ENCODE measurements around the gene CFAP90.
A peak's percentile ranks its signal among the peaks of the same experiment; 100 is the strongest.

Gene CFAP90

DNA sequence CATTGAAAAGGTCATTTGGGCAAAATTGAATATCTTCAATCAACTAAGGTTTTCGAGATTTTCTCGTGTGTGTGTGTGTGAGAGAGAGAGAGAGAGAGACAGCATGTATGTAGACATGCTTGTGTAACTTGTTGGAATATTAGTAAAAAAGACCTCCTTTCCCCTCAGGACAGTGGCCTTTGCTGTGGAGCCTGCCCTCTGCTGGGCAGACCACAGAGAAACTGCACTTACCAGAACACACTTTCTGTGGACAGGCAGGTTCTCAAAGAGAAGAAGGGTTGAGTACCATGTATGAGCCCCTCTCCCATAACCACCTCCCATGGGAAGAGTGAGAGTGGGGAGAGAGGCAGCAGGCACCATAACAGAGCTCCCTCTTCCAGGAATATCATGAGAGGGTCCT lies 45.6 kb downstream of the CFAP90 start:
- no peak overlapping the region for H2AFZ ChIP-seq (ENCODE audit: low read depth)
- no peaks in the 10 kb centered on the region for H3K4me1 ChIP-seq (ENCODE audit: low read depth, poor library complexity, severe bottlenecking)
- no peak overlapping the region for H3K4me2 ChIP-seq
- no peaks in the 10 kb centered on the region for H4K20me1 ChIP-seq (ENCODE audit: insufficient read depth)
- no peaks in the 10 kb centered on the region for H3K79me2 ChIP-seq (ENCODE audit: insufficient read depth, low read depth)
- H3K27me3 ChIP-seq (ENCODE audit: insufficient read depth, low read depth) = no peaks in the 10 kb centered on the region
- no peak overlapping the region for H3K27ac ChIP-seq
- TF ChIP-seq, protein P1, sequence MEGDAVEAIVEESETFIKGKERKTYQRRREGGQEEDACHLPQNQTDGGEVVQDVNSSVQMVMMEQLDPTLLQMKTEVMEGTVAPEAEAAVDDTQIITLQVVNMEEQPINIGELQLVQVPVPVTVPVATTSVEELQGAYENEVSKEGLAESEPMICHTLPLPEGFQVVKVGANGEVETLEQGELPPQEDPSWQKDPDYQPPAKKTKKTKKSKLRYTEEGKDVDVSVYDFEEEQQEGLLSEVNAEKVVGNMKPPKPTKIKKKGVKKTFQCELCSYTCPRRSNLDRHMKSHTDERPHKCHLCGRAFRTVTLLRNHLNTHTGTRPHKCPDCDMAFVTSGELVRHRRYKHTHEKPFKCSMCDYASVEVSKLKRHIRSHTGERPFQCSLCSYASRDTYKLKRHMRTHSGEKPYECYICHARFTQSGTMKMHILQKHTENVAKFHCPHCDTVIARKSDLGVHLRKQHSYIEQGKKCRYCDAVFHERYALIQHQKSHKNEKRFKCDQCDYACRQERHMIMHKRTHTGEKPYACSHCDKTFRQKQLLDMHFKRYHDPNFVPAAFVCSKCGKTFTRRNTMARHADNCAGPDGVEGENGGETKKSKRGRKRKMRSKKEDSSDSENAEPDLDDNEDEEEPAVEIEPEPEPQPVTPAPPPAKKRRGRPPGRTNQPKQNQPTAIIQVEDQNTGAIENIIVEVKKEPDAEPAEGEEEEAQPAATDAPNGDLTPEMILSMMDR (conservative IDR thresholded peaks at IDR 0.05; ENCODE audit: low read depth, low read length) = peak; percentile 42
- no peak overlapping the region for H3K9ac ChIP-seq
- no peak overlapping the region for H3K4me3 ChIP-seq (IDR thresholded peaks at IDR 0.05; ENCODE audit: insufficient read depth, low read depth, low read length)
- no peaks in the 10 kb centered on the region for H3K36me3 ChIP-seq (ENCODE audit: insufficient read depth)

DNA sequence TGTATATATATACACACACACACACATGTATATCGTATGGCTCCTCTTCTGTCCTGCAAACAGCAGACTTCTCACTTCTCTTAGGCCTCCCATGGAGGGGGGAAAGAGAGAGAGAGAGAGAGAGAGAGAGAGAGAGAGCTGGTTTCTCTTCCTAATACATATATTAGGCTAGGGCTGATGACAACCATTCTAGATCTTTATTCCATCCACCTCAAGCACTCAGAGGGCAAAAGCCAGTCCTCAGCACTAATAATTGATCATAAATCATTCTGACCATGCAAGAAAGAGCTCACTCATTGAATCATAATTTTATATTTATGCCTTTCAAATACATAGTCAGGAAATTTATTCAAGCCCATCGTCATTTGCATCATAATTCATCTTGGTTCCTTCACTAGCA lies 47.0 kb downstream of the CFAP90 start:
- no peaks in the 10 kb centered on the region for H3K4me1 ChIP-seq (ENCODE audit: low read depth, poor library complexity, severe bottlenecking)
- TF ChIP-seq, protein P1 (conservative IDR thresholded peaks at IDR 0.05; ENCODE audit: low read depth, low read length) = no peak
- no peak overlapping the region for H2AFZ ChIP-seq (ENCODE audit: low read depth)
- H3K36me3 ChIP-seq (ENCODE audit: insufficient read depth) = no peaks in the 10 kb centered on the region
- H3K27ac ChIP-seq = no peak overlapping the region
- H3K27me3 ChIP-seq (ENCODE audit: insufficient read depth, low read depth) = no peaks in the 10 kb centered on the region
- H3K9ac ChIP-seq = no peak overlapping the region
- H3K79me2 ChIP-seq (ENCODE audit: insufficient read depth, low read depth) = no peaks in the 10 kb centered on the region
- H3K4me3 ChIP-seq (IDR thresholded peaks at IDR 0.05; ENCODE audit: insufficient read depth, low read depth, low read length) = no peak overlapping the region
- H3K4me2 ChIP-seq = no peak overlapping the region
- H4K20me1 ChIP-seq (ENCODE audit: insufficient read depth) = no peaks in the 10 kb centered on the region

DNA sequence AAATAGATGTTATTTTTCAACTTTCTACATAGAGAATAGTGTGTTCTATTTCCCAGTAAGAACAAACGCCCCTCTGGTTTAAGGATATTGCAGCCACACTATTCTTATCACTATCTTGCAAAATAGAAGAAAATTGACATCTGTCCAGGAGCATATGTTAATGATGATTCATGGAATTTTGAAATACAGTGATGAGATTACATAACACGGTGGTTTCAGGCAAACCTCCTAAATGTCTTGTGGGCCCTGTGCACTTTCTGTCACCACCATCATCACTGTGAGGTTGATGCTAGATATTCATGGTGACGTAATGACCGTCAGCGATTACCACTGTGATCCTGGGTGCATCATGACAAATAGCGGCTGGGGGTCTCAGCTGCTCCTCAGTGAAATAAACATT lies 48.1 kb downstream of the CFAP90 start:
- no peaks in the 10 kb centered on the region for H3K4me1 ChIP-seq (ENCODE audit: low read depth, poor library complexity, severe bottlenecking)
- H3K36me3 ChIP-seq (ENCODE audit: insufficient read depth) = no peaks in the 10 kb centered on the region
- no peaks in the 10 kb centered on the region for H3K79me2 ChIP-seq (ENCODE audit: insufficient read depth, low read depth)
- H3K4me3 ChIP-seq (IDR thresholded peaks at IDR 0.05; ENCODE audit: insufficient read depth, low read depth, low read length) = no peak overlapping the region
- TF ChIP-seq, protein P1 (conservative IDR thresholded peaks at IDR 0.05; ENCODE audit: low read depth, low read length) = no peak
- no peak overlapping the region for H3K4me2 ChIP-seq
- H3K27ac ChIP-seq = no peak overlapping the region
- no peak overlapping the region for H3K9ac ChIP-seq
- no peaks in the 10 kb centered on the region for H3K27me3 ChIP-seq (ENCODE audit: insufficient read depth, low read depth)
- no peaks in the 10 kb centered on the region for H4K20me1 ChIP-seq (ENCODE audit: insufficient read depth)
- H2AFZ ChIP-seq (ENCODE audit: low read depth) = no peak overlapping the region

DNA sequence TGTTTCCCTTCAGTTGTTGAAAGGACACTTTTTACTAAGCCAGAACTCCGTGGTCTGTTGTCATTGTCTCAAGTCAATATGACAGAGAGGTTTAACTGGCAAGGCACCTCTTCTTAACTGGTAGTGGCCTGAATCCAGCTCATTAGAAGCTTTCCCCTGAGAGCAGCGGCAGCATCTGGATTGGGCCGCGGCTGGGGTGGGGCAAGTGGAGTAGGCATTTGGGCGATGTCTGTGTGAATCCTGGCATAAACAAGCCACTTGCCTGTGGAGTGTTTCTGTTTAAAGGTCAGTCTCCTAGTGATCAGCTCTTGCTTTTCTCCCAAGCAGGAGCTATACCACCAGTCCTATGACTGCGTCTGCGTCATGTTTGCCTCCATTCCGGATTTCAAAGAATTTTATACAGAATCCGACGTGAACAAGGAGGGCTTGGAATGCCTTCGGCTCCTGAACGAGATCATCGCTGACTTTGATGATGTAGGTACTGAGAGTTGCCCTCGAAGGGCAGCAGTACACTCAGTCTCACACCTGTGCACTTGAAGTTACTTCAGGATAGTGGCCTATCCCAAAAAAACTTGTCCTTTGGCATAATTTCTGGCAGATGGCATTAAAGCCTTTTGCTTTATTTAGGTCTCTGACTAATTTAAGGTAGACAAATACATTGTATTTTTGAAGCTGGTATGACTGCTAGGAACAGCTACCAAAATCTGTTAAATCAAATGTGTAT lies 48.9 kb downstream of the CFAP90 start:
- H3K4me1 ChIP-seq (ENCODE audit: low read depth, poor library complexity, severe bottlenecking) = no peaks in the 10 kb centered on the region
- H3K9ac ChIP-seq = no peak overlapping the region
- H4K20me1 ChIP-seq (ENCODE audit: insufficient read depth) = no peaks in the 10 kb centered on the region
- H3K27me3 ChIP-seq (ENCODE audit: insufficient read depth, low read depth) = no peaks in the 10 kb centered on the region
- H3K27ac ChIP-seq = no peak overlapping the region
- TF ChIP-seq, protein P1 (conservative IDR thresholded peaks at IDR 0.05; ENCODE audit: low read depth, low read length) = no peak
- H3K36me3 ChIP-seq (ENCODE audit: insufficient read depth) = no peaks in the 10 kb centered on the region
- H3K4me2 ChIP-seq = no peak overlapping the region
- no peak overlapping the region for H3K4me3 ChIP-seq (IDR thresholded peaks at IDR 0.05; ENCODE audit: insufficient read depth, low read depth, low read length)
- no peaks in the 10 kb centered on the region for H3K79me2 ChIP-seq (ENCODE audit: insufficient read depth, low read depth)
- H2AFZ ChIP-seq (ENCODE audit: low read depth) = no peak overlapping the region

Measured in KMS-11 (cell line).